Right lobe of liver (tissue), 4 donors: ENCODE results near the gene PHF1.

Experiments
- CTCF ChIP-seq, 4 donors: fragments of 200-600 bp in 3 of 4; fragments of 450-650 bp in 1 of 4; IDR thresholded peaks; one replicate each; pipeline versions ENCODE4 v1.5.1 to v1.8.0; 2016 to 2022; ENCODE audit warnings: antibody characterized with exemption in 4 of 4, mild to moderate bottlenecking in 2 of 4
- POLR2A ChIP-seq: fragments of 450-650 bp; IDR thresholded peaks from one replicate; pipeline ENCODE4 v1.6.1; 2017; ENCODE audit warnings: antibody characterized with exemption, mild to moderate bottlenecking
- donor health status: DM: no; HTN: no; CAD: no.
- donor health status: DM: no; HTN: no; CAD: no.
- donor health status: DM: no; HTN: yes; CAD: no.

GRCh38 chr6:33392595-33392948 is 18.2 kb upstream of the PHF1 start:
- no peak for TF ChIP-seq CTCF (IDR thresholded peaks at IDR 0.05)
- no peak for TF ChIP-seq POLR2A
